Central memory CD8-positive, alpha-beta T cell (primary cell): ENCODE measurements around the gene SPACDR.

Source experiments
- ATAC-seq: fragments of 150-1000 bp; cut with Tn5 transposase; replicated peaks from 2 replicates; pipeline ENCODE4 v1.10.0; 2022; ENCODE audit warnings: mild to moderate bottlenecking, moderate FRiP score, moderate number of reproducible peaks; ENCODE audit not compliant: poor library complexity, severe bottlenecking; ENCODE audit errors: extremely low read depth
- DNase-seq, 2 donors: peaks; one replicate each; pipeline ENCODE4 v3.0.0; 2021; ENCODE audit warnings: low spot score in 2 of 2
- H3K27ac Mint-ChIP-seq: one replicate; pipeline ENCODE4 v1.8.0; 2022; ENCODE audit warnings: low read depth, mild to moderate bottlenecking, moderate library complexity, mixed read lengths
- H3K27me3 Mint-ChIP-seq: one replicate; pipeline ENCODE4 v1.8.0; 2022; ENCODE audit warnings: mixed read lengths
- H3K36me3 Mint-ChIP-seq: one replicate; pipeline ENCODE4 v1.8.0; 2022; ENCODE audit warnings: mild to moderate bottlenecking, moderate library complexity, mixed read lengths; ENCODE audit not compliant: insufficient read depth
- H3K4me1 Mint-ChIP-seq: one replicate; pipeline ENCODE4 v1.8.0; 2022; ENCODE audit warnings: mixed read lengths
- H3K4me3 Mint-ChIP-seq: one replicate; pipeline ENCODE4 v1.8.0; 2022; ENCODE audit warnings: mild to moderate bottlenecking, moderate library complexity, mixed read lengths
- H3K9me3 Mint-ChIP-seq: one replicate; pipeline ENCODE4 v1.8.0; 2022; ENCODE audit warnings: mixed read lengths

SPACDR gene

GRCh38 chr7:100433592-100434296 lies 30.3 kb downstream of the SPACDR start:
- H3K4me3 Mint-ChIP-seq, result peak overlapping the region; percentile 95
- peaks cover 43% of the 10 kb centered on the region for H3K36me3 Mint-ChIP-seq
- no peaks in the 10 kb centered on the region for H3K9me3 Mint-ChIP-seq
- peaks cover 7% of the 10 kb centered on the region for H3K27me3 Mint-ChIP-seq
- H3K27ac Mint-ChIP-seq, result peak overlapping the region; percentile 41
- H3K4me1 Mint-ChIP-seq, result peaks cover 57% of the 10 kb centered on the region
- ATAC-seq, result no peak
- no peak for DNase-seq

GRCh38 chr7:100433276-100433591 lies 30.8 kb downstream of the SPACDR start:
- ATAC-seq, result no peak
- DNase-seq, result no peak
- no peak overlapping the region for H3K4me3 Mint-ChIP-seq
- H3K27ac Mint-ChIP-seq, result peak overlapping the region; percentile 41
- H3K36me3 Mint-ChIP-seq, result peaks cover 48% of the 10 kb centered on the region
- peaks cover 7% of the 10 kb centered on the region for H3K27me3 Mint-ChIP-seq
- H3K9me3 Mint-ChIP-seq, result no peaks in the 10 kb centered on the region
- peaks cover 62% of the 10 kb centered on the region for H3K4me1 Mint-ChIP-seq

GRCh38 chr7:100432621-100433275 lies 31.3 kb downstream of the SPACDR start:
- Mint-ChIP-seq H3K9me3 (no peaks in the 10 kb centered on the region), H3K4me3 (no peak overlapping the region), H3K36me3 (peaks cover 50% of the 10 kb centered on the region), H3K27me3 (peaks cover 7% of the 10 kb centered on the region), H3K4me1 (peaks cover 62% of the 10 kb centered on the region), H3K27ac (peak overlapping the region; percentile 13)
- DNase-seq (no peak), ATAC-seq (no peak)

GRCh38 chr7:100432053-100432452 lies 32.0 kb downstream of the SPACDR start:
- H3K4me1 Mint-ChIP-seq, result peaks cover 62% of the 10 kb centered on the region

GRCh38 chr7:100431286-100431735 lies 32.7 kb downstream of the SPACDR start:
- peaks cover 7% of the 10 kb centered on the region for H3K27me3 Mint-ChIP-seq
- no peaks in the 10 kb centered on the region for H3K9me3 Mint-ChIP-seq
- DNase-seq, result no peak

More at GRCh38 chr7:100432053-100432452, 32.0 kb downstream of the SPACDR start:
- ATAC-seq (no peak), DNase-seq (no peak)
- Mint-ChIP-seq H3K27me3 (peaks cover 7% of the 10 kb centered on the region), H3K4me3 (peak overlapping the region; percentile 85), H3K36me3 (peaks cover 50% of the 10 kb centered on the region), H3K9me3 (no peaks in the 10 kb centered on the region), H3K27ac (peak overlapping the region; percentile 13)

GRCh38 chr7:100430493-100431285 lies 33.4 kb downstream of the SPACDR start:
- Mint-ChIP-seq H3K27me3 (peaks cover 7% of the 10 kb centered on the region), H3K4me3 (peak overlapping the region; percentile 85), H3K9me3 (no peaks in the 10 kb centered on the region), H3K36me3 (peaks cover 46% of the 10 kb centered on the region), H3K4me1 (peaks cover 57% of the 10 kb centered on the region), H3K27ac (peak overlapping the region; percentile 100)
- ATAC-seq (no peak), DNase-seq (peak in 1 of 2 donors; percentile 31)

More at GRCh38 chr7:100431286-100431735, 32.7 kb downstream of the SPACDR start:
- Mint-ChIP-seq H3K4me3 (peak overlapping the region; percentile 85), H3K27ac (peak overlapping the region; percentile 100), H3K4me1 (peaks cover 59% of the 10 kb centered on the region), H3K36me3 (peaks cover 48% of the 10 kb centered on the region)
- no peak for ATAC-seq

- Mint-ChIP-seq H3K36me3 (peaks cover 43% of the 10 kb centered on the region), H3K27me3 (peaks cover 7% of the 10 kb centered on the region), H3K9me3 (no peaks in the 10 kb centered on the region), H3K4me3 (peak within 1 kb of the TSS; percentile 85), H3K4me1 (peaks cover 51% of the 10 kb centered on the region), H3K27ac (peak within 1 kb of the TSS; percentile 100)
- DNase-seq, result peak; percentile 94 to 97
- peak; percentile 45 for ATAC-seq
Measured at GRCh38 chr7:100429637-100430492, 34.2 kb downstream of the SPACDR start, which contains the start of gene MEPCE. Gene MEPCE, plus strand, starts transcription at chr7:100429831. Its CDS starts 188 bp downstream, at chr7:100430019.

- Mint-ChIP-seq H3K36me3 (peaks cover 40% of the 10 kb centered on the region), H3K27me3 (peaks cover 7% of the 10 kb centered on the region), H3K9me3 (no peaks in the 10 kb centered on the region), H3K4me3 (peak overlapping the region; percentile 85), H3K27ac (peak overlapping the region; percentile 100), H3K4me1 (peaks cover 46% of the 10 kb centered on the region)
- DNase-seq, result peak; percentile 100
- ATAC-seq, result peak; percentile 55
Measured at GRCh38 chr7:100428967-100429636, 35.0 kb downstream of the SPACDR start.

- peak within 1 kb of the TSS; percentile 85 for H3K4me3 Mint-ChIP-seq
- no peaks in the 10 kb centered on the region for H3K9me3 Mint-ChIP-seq
- peak within 1 kb of the TSS; percentile 100 for H3K27ac Mint-ChIP-seq
- ATAC-seq (peak; percentile 58), DNase-seq (peak; percentile 96 to 98)
- peaks cover 7% of the 10 kb centered on the region for H3K27me3 Mint-ChIP-seq
- H3K4me1 Mint-ChIP-seq, result peaks cover 40% of the 10 kb centered on the region
- H3K36me3 Mint-ChIP-seq, result peaks cover 37% of the 10 kb centered on the region
Measured at GRCh38 chr7:100428199-100428966, 35.7 kb downstream of the SPACDR start, which contains the start of gene ZCWPW1. Gene ZCWPW1, minus strand, starts transcription at chr7:100428703. Its CDS starts 8,054 bp downstream, at chr7:100420649.

- Mint-ChIP-seq H3K27me3 (peaks cover 7% of the 10 kb centered on the region), H3K4me1 (peaks cover 38% of the 10 kb centered on the region), H3K9me3 (no peaks in the 10 kb centered on the region), H3K36me3 (peaks cover 31% of the 10 kb centered on the region), H3K4me3 (peak overlapping the region; percentile 85), H3K27ac (peak overlapping the region; percentile 100)
- DNase-seq (no peak), ATAC-seq (no peak)
Measured at GRCh38 chr7:100427762-100428198, 36.3 kb downstream of the SPACDR start.

- Mint-ChIP-seq H3K4me1 (peaks cover 25% of the 10 kb centered on the region), H3K27ac (no peak overlapping the region), H3K27me3 (peaks cover 7% of the 10 kb centered on the region), H3K9me3 (no peaks in the 10 kb centered on the region), H3K36me3 (peaks cover 28% of the 10 kb centered on the region), H3K4me3 (no peak overlapping the region)
- ATAC-seq, result no peak
- no peak for DNase-seq
Measured at GRCh38 chr7:100426516-100426915, 37.5 kb downstream of the SPACDR start.
